KBM-7 (cell line): ENCODE measurements around the gene EXD1.
"Not testable (repeated sequence)": the region's sequence is repeated elsewhere in the genome, so short reads cannot be mapped to it uniquely, and the experiment has no call there.

ENCODE experiments used
- DNase-seq: peaks from one replicate; pipeline ENCODE4 v3.0.0-alpha.2; 2015
- in situ Hi-C: fragments of 300-500 bp; cut with MboI; formaldehyde crosslinking; loops from 2 replicates; pipeline ENCODE4 v1.14.3; 2020; ENCODE audit warnings: low sequenced_read_pairs, low pct_unique_long_range_greater_than_20kb, mixed read lengths

EXD1 gene

DNA sequence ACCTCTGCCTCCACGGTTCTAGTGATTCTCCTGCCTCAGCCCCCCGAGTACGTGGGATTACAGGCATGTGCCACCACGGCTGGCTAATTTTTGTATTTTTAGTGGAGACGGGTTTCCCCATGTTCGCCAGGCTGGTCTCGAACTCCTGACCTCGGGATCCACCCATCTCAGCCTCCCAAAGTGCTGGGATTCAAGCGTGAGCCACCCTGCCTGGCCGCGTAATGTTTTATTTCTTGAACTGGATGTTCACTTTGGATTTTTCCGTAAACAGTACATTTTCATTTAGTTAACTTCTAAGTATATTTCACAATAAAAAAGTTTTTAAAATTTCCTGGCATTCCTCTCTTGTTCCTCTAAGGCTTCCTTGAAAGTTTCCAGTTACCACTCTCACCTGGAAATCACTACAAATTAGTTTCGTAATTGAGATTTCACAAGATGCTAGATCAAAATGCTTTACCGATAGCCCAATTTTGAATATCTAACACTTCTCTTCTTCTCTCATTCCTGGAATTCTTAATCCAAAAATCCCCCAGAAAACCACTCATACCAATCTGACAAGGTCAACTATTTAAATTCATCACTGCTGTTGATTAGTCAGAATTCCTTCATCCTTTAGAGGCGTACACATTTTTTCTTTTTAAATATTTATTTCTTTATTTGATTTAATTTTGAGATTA is 69.8 kb downstream of the EXD1 start:
- DNase-seq: no peak
- in situ Hi-C loops: no loop called here

- in situ Hi-C loops: no loop called here
- no peak for DNase-seq
These were observed 76.1 kb downstream of the EXD1 start for GRCh38 chr15:41154412-41154811.

DNA sequence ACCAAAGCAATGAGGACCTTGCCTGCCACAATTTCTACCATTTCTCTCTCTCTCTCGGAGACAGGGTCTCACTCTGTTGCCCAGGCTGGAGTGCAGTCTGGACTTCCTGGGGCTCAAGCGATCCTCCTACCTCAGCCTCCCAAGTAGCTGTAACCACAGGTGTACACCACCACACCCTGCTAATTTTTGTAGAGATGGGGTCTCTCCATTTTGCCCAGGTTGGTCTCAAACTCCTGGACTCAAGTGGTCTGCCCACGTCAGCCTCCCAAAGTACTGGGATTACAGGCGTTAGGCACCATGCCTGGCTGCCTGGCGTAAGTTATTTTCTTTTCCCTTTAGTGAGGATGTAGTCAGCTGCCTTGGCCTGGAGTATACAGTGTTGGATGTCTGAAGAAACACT is 76.8 kb downstream of the EXD1 start:
- in situ Hi-C loops: no loop called here
- no peak for DNase-seq

DNA sequence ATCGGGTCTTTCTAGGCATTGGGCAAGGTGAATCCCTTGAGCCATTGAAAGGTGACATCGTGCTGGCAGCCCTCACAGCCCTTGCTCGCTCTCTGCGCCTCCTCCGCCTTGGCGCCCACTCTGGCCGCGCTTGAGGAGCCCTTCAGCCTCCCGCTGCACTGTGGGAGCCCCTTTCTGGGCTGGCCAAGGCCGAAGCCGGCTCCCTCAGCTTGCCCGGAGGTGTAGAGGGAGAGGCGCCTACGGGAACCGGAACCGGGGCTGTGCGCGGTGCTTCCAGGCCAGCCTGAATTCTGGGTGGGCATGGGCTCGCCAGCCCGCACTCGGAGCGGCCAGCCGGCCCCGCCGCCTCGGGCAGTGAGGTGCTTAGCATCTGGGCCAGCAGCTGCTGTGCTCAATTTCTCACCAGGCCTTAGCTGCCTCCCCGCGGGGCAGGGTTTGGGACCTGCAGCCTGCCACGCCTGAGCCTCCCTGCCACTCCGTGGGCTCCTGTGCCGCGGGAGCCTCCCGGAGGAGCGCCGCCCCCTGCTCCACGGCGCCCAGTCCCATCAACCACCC is 79.0 kb downstream of the EXD1 start:
- in situ Hi-C loops: no loop called here

GRCh38 chr15:41150279-41150678 is 80.3 kb downstream of the EXD1 start:
- in situ Hi-C loops: no loop called here
- no peak for DNase-seq

More for the DNA sequence above, 79.0 kb downstream of the EXD1 start:
- DNase-seq: no peak

DNA sequence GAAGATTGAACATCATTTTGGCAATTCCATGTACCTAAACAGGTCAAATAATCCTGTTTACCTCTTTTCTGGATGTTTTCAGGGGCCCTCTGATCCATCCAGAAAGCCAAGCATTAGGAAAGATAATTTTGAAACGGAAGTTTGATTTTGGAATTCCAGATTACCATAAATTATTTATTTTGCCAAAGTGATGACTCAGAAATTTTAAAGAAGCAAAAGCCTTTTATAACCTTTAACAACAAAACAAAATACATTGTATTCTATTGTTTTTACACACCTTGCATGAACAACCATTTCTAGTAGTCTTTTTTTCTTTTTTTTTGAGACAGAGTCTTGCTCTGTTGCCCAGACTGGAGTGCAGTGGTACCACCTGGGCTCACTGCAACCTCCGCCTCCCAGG is 82.5 kb downstream of the EXD1 start:
- DNase-seq: no peak

GRCh38 chr15:41139619-41140018 is 90.9 kb downstream of the EXD1 start:
- in situ Hi-C loops: no loop called here
- DNase-seq: no peak

More for the DNA sequence above, 82.5 kb downstream of the EXD1 start:
- in situ Hi-C loops: no loop called here

DNA sequence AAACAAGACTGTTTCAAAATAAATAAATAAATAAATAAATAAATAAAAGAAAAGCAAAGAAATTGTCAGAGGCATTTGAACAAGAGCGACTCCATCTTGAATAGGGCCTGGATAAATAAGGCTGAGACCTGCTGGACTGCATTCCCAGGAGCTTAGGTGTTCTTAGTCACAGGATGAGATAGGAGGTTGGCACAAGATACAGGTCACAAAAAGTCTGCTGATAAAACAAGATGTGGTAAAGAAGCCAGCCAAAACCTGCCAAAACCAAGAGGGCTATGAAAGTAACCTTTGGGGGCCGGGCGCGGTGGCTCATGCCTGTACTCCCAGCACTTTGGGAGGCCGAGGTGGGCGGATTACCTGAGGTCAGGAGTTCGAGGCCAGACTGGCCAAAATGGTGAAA is 91.4 kb downstream of the EXD1 start:
- in situ Hi-C loops, DNase-seq: not testable (repeated sequence)

DNA sequence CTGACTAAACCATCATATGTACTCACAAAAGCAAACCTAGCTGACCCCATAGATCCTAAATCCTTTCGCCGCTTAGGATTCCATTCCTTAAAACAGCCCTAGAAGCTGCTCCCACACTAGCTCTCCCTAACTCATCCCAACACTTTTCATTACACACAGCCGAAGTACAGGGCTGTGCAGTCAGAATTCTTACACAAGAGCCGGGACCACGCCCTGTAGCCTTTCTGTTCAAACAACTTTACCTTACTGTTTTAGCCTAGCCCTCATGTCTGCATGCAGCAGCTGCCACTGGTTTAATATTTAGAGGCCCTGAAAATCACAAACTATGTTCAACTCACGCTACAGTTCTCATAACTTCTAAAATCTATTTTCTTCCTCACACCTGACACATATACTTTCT is 95.0 kb downstream of the EXD1 start:
- DNase-seq, in situ Hi-C loops: not testable (repeated sequence)

DNA sequence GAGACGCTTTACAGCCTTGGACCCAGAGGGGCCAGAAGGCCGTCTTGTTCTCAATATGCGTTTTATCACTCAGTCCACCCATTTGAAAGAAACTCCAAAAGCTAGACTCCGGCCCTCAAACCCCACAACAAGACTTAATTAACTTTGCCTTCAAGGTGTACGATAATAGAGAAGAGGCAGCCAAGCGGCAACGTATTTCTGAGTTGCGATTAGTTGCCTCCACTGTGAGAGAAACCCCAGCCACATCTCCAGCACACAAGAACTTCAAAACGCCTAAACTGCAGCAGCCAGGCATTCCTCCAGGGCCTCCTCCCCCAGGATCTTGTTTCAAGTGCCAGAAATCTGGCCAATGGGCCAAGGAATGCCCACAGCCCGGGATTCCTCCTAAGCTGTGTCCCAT is 97.1 kb downstream of the EXD1 start:
- in situ Hi-C loops: no loop called here
- DNase-seq: no peak
